PFSK-1 (cell line): ENCODE results near the gene FAM177B.

Experiments
- FOXP2 ChIP-seq: optimal IDR thresholded peaks from 2 replicates; pipeline ENCODE3; 2011; ENCODE audit warnings: borderline replicate concordance, control low read depth, inconsistent platforms; ENCODE audit not compliant: insufficient read depth; ENCODE audit errors: extremely low read length, extremely low read depth
- POLR2AphosphoS5 ChIP-seq: IDR thresholded peaks from 2 replicates; pipeline ENCODE4 v1.6.1; 2012; ENCODE audit warnings: low read depth, mild to moderate bottlenecking, control low read depth, low read length, moderate library complexity
- SIN3A ChIP-seq: IDR thresholded peaks from 2 replicates; pipeline ENCODE4 v1.6.1; 2012; ENCODE audit warnings: mild to moderate bottlenecking, low read length, moderate library complexity, borderline replicate concordance; ENCODE audit not compliant: insufficient read depth
- TAF1 ChIP-seq: IDR thresholded peaks from 2 replicates; pipeline ENCODE4 v1.6.1; 2012; ENCODE audit warnings: low read length, control low read depth, borderline replicate concordance; ENCODE audit not compliant: insufficient read depth
- TF ChIP-seq, protein P1 (sequence below), 2 experiments: IDR thresholded peaks; 2 replicates each; pipeline versions ENCODE4 v1.6.1 to v1.8.0; 2011 to 2012; ENCODE audit warnings: low read depth in 2 of 2, low read length in 2 of 2, control low read depth in 1 of 2, inconsistent platforms in 1 of 2, mild to moderate bottlenecking in 1 of 2, moderate library complexity in 1 of 2; ENCODE audit not compliant: insufficient read depth in 1 of 2

The FAM177B gene

DNA sequence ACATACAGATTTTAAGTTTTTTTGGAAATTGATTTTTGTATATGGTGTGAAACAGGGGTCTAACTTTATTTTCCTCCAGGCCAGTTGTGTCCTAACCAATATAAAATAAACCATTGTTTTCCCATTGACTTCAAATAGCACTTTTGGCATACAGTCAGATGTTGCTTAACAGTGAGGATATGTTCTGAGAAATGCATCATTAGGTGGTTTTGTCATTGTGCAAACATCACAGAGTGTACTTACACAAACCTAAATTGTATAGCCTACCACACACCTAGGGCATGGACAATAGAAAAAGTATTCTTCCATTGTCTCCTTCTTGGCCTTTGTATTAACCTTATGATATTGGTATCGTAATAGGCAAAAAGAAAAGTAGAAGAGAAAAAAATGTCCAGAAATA lies 40.5 kb downstream of the FAM177B start:
- TF ChIP-seq FOXP2 = no peak
- no peak for TF ChIP-seq POLR2AphosphoS5
- TF ChIP-seq TAF1 = no peak
- no peak for TF ChIP-seq SIN3A
- TF ChIP-seq, protein P1, sequence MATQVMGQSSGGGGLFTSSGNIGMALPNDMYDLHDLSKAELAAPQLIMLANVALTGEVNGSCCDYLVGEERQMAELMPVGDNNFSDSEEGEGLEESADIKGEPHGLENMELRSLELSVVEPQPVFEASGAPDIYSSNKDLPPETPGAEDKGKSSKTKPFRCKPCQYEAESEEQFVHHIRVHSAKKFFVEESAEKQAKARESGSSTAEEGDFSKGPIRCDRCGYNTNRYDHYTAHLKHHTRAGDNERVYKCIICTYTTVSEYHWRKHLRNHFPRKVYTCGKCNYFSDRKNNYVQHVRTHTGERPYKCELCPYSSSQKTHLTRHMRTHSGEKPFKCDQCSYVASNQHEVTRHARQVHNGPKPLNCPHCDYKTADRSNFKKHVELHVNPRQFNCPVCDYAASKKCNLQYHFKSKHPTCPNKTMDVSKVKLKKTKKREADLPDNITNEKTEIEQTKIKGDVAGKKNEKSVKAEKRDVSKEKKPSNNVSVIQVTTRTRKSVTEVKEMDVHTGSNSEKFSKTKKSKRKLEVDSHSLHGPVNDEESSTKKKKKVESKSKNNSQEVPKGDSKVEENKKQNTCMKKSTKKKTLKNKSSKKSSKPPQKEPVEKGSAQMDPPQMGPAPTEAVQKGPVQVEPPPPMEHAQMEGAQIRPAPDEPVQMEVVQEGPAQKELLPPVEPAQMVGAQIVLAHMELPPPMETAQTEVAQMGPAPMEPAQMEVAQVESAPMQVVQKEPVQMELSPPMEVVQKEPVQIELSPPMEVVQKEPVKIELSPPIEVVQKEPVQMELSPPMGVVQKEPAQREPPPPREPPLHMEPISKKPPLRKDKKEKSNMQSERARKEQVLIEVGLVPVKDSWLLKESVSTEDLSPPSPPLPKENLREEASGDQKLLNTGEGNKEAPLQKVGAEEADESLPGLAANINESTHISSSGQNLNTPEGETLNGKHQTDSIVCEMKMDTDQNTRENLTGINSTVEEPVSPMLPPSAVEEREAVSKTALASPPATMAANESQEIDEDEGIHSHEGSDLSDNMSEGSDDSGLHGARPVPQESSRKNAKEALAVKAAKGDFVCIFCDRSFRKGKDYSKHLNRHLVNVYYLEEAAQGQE (IDR thresholded peaks at IDR 0.05; ENCODE audit: insufficient read depth in 1 of 2, low read depth in 2 of 2, low read length in 2 of 2) = no peak

DNA sequence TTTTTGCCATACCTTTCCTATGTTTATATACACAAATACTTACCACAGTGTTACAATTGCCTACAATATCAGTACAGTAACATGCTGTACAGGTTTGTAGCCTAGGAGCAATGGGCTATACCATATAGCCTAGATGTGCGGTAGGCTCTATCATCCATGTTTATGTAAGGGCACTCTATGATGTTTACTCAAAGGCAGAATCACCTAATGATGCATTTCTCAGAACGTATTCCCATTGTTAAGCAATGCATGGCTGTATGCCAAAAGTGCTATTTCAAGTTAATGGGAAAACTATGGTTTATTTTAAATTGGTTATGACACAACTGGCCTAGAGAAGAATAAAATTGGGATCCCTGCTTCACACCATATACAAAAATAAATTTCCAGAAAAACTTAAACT lies 41.0 kb downstream of the FAM177B start:
- no peak for TF ChIP-seq POLR2AphosphoS5
- TF ChIP-seq, protein P1 (IDR thresholded peaks at IDR 0.05; ENCODE audit: insufficient read depth in 1 of 2, low read depth in 2 of 2, low read length in 2 of 2) = no peak
- TF ChIP-seq SIN3A = no peak
- no peak for TF ChIP-seq FOXP2
- no peak for TF ChIP-seq TAF1

DNA sequence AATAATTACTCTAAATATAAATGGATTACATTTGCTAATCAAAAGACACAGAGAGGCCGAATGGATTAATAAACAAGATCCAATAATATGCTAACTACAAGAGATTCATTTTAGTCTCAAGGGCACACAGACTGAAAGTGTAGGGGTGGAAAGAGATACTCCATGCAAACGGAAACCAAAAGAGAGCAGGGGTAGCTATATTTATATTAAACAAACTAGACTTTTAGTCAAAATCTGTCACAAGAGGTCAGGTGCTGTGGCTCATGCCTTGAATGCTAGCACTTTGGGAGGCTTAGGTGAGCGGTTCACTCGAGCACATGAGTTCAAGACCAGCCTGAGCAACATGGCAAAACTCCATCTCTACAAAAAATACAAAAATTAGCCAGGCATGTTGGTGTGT lies 44.2 kb downstream of the FAM177B start:
- TF ChIP-seq SIN3A (no peak), TAF1 (no peak), POLR2AphosphoS5 (no peak), FOXP2 (no peak)
- TF ChIP-seq, protein P1 (IDR thresholded peaks at IDR 0.05; ENCODE audit: insufficient read depth in 1 of 2, low read depth in 2 of 2, low read length in 2 of 2) = no peak

DNA sequence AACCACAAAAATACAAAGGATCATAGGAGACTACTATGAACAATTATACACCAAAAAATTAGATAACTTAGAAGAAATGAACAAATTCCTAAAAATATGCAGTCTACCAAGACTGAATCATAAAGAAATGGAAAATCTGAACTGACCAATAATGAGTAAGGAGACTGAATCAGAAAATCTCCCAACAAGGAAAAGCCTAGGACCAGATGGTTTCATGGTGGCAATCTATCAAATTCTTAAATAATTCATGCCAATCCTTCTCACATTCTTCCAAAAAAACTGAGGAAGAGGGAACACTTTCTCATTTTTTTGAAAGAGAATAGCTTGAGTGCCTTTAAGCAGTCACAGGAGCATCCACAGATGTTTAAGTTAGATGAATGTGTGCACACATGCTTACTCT lies 46.0 kb downstream of the FAM177B start:
- TF ChIP-seq TAF1 (no peak), SIN3A (no peak), FOXP2 (no peak), POLR2AphosphoS5 (no peak)
- TF ChIP-seq, protein P1 (IDR thresholded peaks at IDR 0.05; ENCODE audit: insufficient read depth in 1 of 2, low read depth in 2 of 2, low read length in 2 of 2) = no peak

DNA sequence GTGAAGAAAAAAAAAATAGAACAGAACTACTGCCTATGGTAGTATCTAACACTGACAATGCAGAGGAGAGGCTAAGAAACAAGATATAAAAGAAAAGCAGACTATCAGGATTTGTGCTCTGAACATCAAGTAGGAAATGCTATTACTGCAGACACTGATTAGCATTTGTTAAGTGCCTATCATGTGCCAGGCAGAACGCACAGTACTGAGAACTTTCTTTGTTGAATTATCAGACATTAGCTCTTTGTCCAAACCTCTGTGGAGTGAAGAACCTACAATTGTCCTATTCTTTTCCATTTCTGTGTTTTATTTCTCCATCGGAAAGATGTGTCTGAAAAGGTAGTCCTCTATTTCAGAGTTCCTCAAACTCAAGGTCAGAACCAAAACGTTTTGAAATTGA lies 47.4 kb downstream of the FAM177B start:
- TF ChIP-seq POLR2AphosphoS5 (no peak), TAF1 (no peak), SIN3A (no peak), FOXP2 (no peak)
- TF ChIP-seq, protein P1 (IDR thresholded peaks at IDR 0.05; ENCODE audit: insufficient read depth in 1 of 2, low read depth in 2 of 2, low read length in 2 of 2) = no peak
